ENCODE results near the gene ABR. TPM values are rescaled to one million over a fixed set of nuclear protein-coding genes. Genes with fewer than 3 reads are reported as not detected.

ABR gene
- total and polyA plus RNA-seq, 2 of the 8 experiments (the other 6 are each of a cell fraction or from before 2014, with no cell fraction given) = 44.8 to 47.2 TPM

GRCh38 chr17:967122-967521 lies 212.7 kb downstream of the ABR start:
- peaks cover 17 to 89% of the 10 kb centered on the region in 2 experiments for H3K79me2 ChIP-seq (ENCODE audit: control insufficient read depth in 1 of 2, insufficient read depth in 2 of 2, low read length in 2 of 2)
- no peak overlapping the region; the same call in 1 of the 2 replicates for H4K8ac ChIP-seq (ENCODE audit: extremely low read depth, insufficient read depth, low read length)
- no peaks in the 10 kb centered on the region for H3K23me2 ChIP-seq (ENCODE audit: low read depth, low read length)
- no peak overlapping the region for H3K4me2 ChIP-seq (ENCODE audit: insufficient read depth in 1 of 2, low read depth in 2 of 2, low read length in 2 of 2)
- H4K91ac ChIP-seq (replicated peaks; ENCODE audit: insufficient read length, low read length) = no peak overlapping the region
- peaks cover 7 to 13% of the 10 kb centered on the region in 2 experiments for H4K20me1 ChIP-seq (replicated peaks in 1 of 2; ENCODE audit: control insufficient read depth in 1 of 2, insufficient read depth in 2 of 2, low read length in 2 of 2)
- ChIA-PET CTCF (ENCODE audit: partially characterized antibody) (interaction anchor here (0.6 to 2.0 kb wide), 5 partner anchors 12 to 158 kb away, joined by 3 to 7 read pairs (median 3); partner anchors contain the start of gene NXN), POLR2A (ENCODE audit: partially characterized antibody) (interaction anchor here (0.9 to 1.4 kb wide), 3 partner anchors 13 to 186 kb away, joined by 3 to 5 read pairs (median 4); partner anchors contain the start of gene NXN)
- peaks cover 20% of the 10 kb centered on the region for H3K79me1 ChIP-seq (ENCODE audit: low read depth, low read length)
- H3K27ac ChIP-seq (ENCODE audit: low read depth, low read length) = no peak overlapping the region
- no peak overlapping the region for H2BK20ac ChIP-seq (ENCODE audit: low read length)
- H2BK12ac ChIP-seq (ENCODE audit: low read depth, low read length) = peak overlapping the region; percentile 65; the same call in 1 of the 2 replicates
- H2BK5ac ChIP-seq (ENCODE audit: low read depth, low read length) = no peak overlapping the region
- H3K14ac ChIP-seq (ENCODE audit: insufficient read length) = no peak overlapping the region
- peaks cover 9 to 37% (median 30%) of the 10 kb centered on the region in 4 experiments for H3K4me1 ChIP-seq (replicated peaks in 1 of 4; ENCODE audit: control insufficient read depth in 3 of 4, insufficient read depth in 4 of 4, low read length in 3 of 4)
- no peaks in the 10 kb centered on the region; a peak in 2 of 8 replicates for H3K36me3 ChIP-seq (ENCODE audit: control insufficient read depth in 2 of 4, insufficient read depth in 4 of 4, low read length in 3 of 4)
- no peaks in the 10 kb centered on the region for H3K9me3 ChIP-seq (ENCODE audit: insufficient read depth in 2 of 2, low read depth in 1 of 2, low read length in 1 of 2)
- H3K56ac ChIP-seq (replicated peaks; ENCODE audit: insufficient read length, low read depth, low read length) = no peak overlapping the region
- no peak overlapping the region; the same call in 1 of the 2 replicates for H3K18ac ChIP-seq (ENCODE audit: extremely low read depth, low read length)
- no peak overlapping the region for H2AFZ ChIP-seq (ENCODE audit: low read length)
- H3K4me3 ChIP-seq (ENCODE audit: extremely low read depth in 1 of 4, insufficient read depth in 2 of 4, low read depth in 3 of 4, low read length in 4 of 4) = no peak overlapping the region
- no peak overlapping the region for H3K9ac ChIP-seq (replicated peaks in 1 of 4; ENCODE audit: extremely low read depth in 1 of 4, low read depth in 3 of 4, low read length in 3 of 4)
- no peak for FAIRE-seq
- no peak overlapping the region for H3K4ac ChIP-seq (replicated peaks; ENCODE audit: insufficient read length, low read depth, low read length)
- 0 out of 2 replicates have a peak overlapping the region, but pooled peaks have one; percentile 46 for H2BK15ac ChIP-seq (ENCODE audit: low read length)
- H4K5ac ChIP-seq (ENCODE audit: insufficient read length, low read depth, low read length) = no peak overlapping the region
- DNase-seq (ENCODE audit: low read depth in 1 of 2, low spot score in 2 of 2) = no peak
- peak overlapping the region; percentile 24; the same call in 1 of the 2 replicates for H2AK5ac ChIP-seq (ENCODE audit: low read depth, low read length)
- no peak overlapping the region for H2BK120ac ChIP-seq (replicated peaks; ENCODE audit: low read depth, low read length)
- WGBS, 2 experiments (ENCODE audit: extremely low coverage in 1 of 2, insufficient coverage in 1 of 2, insufficient read length in 1 of 2, insufficient replicate concordance in 2 of 2, low coverage in 1 of 2, low lambda C conversion rate in 2 of 2, missing lambda C conversion rate in 1 of 2) = 94% methylated on average over 9 of the region's 9 CpGs; no CpG with 5 or more reads in 1 of the 2 experiments
- no peak overlapping the region for H3K23ac ChIP-seq (ENCODE audit: insufficient read length)
- no peaks in the 10 kb centered on the region for H3K27me3 ChIP-seq (replicated peaks in 1 of 4; ENCODE audit: control insufficient read depth in 3 of 4, extremely low read depth in 1 of 4, insufficient read depth in 3 of 4, low read length in 3 of 4)
- TF ChIP-seq MAFK (IDR thresholded peaks at IDR 0.05; ENCODE audit: low read depth, low read length) (no peak), ATF2 (IDR thresholded peaks at IDR 0.05; ENCODE audit: low read length) (no peak), CTCF (IDR thresholded peaks at IDR 0.05; ENCODE audit: control extremely low read depth in 1 of 3, insufficient read depth in 1 of 3, low read depth in 1 of 3, low read length in 3 of 3) (no peak), SUZ12 (IDR thresholded peaks at IDR 0.05; ENCODE audit: low read length) (no peak), YY1 (IDR thresholded peaks at IDR 0.05; ENCODE audit: low read depth, low read length) (no peak), BRCA1 (IDR thresholded peaks at IDR 0.05; ENCODE audit: low read depth, low read length) (no peak), NANOG (IDR thresholded peaks at IDR 0.05; ENCODE audit: insufficient read depth, low read depth, low read length, poor library complexity, severe bottlenecking) (no peak), HDAC2 (IDR thresholded peaks at IDR 0.05; ENCODE audit: borderline replicate concordance in 1 of 2, low read depth in 2 of 2, low read length in 2 of 2) (no peak)
